GM15510 (cell line): ENCODE data around the gene DPP6.

ENCODE experiments used
- POLR2A ChIP-seq: IDR thresholded peaks from 3 replicates; pipeline ENCODE4 v1.6.1; 2011; ENCODE audit warnings: borderline replicate concordance; ENCODE audit not compliant: insufficient read length; ENCODE audit errors: extremely low read depth

DPP6 gene

GRCh38 chr7:154569916-154570315 is 517.7 kb downstream of the DPP6 start:
- TF ChIP-seq POLR2A = no peak

- no peak for TF ChIP-seq POLR2A
These were observed 519.6 kb downstream of the DPP6 start for GRCh38 chr7:154571772-154572171.

GRCh38 chr7:154574235-154574634 is 522.0 kb downstream of the DPP6 start:
- no peak for TF ChIP-seq POLR2A

GRCh38 chr7:154575497-154575896 is 523.3 kb downstream of the DPP6 start:
- TF ChIP-seq POLR2A = no peak

GRCh38 chr7:154576604-154577003 is 524.4 kb downstream of the DPP6 start:
- TF ChIP-seq POLR2A = no peak

- no peak for TF ChIP-seq POLR2A
These were observed 525.1 kb downstream of the DPP6 start for GRCh38 chr7:154577141-154577873.

- TF ChIP-seq POLR2A = no peak
These were observed 526.1 kb downstream of the DPP6 start for GRCh38 chr7:154578336-154578735.

- TF ChIP-seq POLR2A = no peak
These were observed 527.5 kb downstream of the DPP6 start for GRCh38 chr7:154579711-154580110.

- no peak for TF ChIP-seq POLR2A
These were observed 529.2 kb downstream of the DPP6 start for GRCh38 chr7:154581251-154581890.

- no peak for TF ChIP-seq POLR2A
These were observed 531.3 kb downstream of the DPP6 start for GRCh38 chr7:154583454-154583853.

GRCh38 chr7:154584352-154585252 is 532.4 kb downstream of the DPP6 start:
- TF ChIP-seq POLR2A = no peak

- TF ChIP-seq POLR2A = no peak
These were observed 535.6 kb downstream of the DPP6 start for GRCh38 chr7:154587792-154588191.

- TF ChIP-seq POLR2A = no peak
These were observed 539.3 kb downstream of the DPP6 start for GRCh38 chr7:154591544-154591943.

- TF ChIP-seq POLR2A = no peak
These were observed 540.2 kb downstream of the DPP6 start for GRCh38 chr7:154592388-154592787.

- no peak for TF ChIP-seq POLR2A
These were observed 546.2 kb downstream of the DPP6 start for GRCh38 chr7:154598396-154598795.

- no peak for TF ChIP-seq POLR2A
These were observed 546.7 kb downstream of the DPP6 start for GRCh38 chr7:154598864-154599263.

GRCh38 chr7:154610903-154611302 is 558.7 kb downstream of the DPP6 start:
- no peak for TF ChIP-seq POLR2A
